GM21526 (cell line): ENCODE data around the gene TUBA1B.
"Not testable (repeated sequence)": the region's sequence is repeated elsewhere in the genome, so short reads cannot be mapped to it uniquely, and the experiment has no call there.

ENCODE experiments used
- ATAC-seq: cut with Tn5 transposase; IDR thresholded peaks from one replicate; pipeline ENCODE4 v1.9.1; 2021; ENCODE audit warnings: moderate library complexity; ENCODE audit not compliant: unreplicated experiment, low FRiP score

The TUBA1B gene

DNA sequence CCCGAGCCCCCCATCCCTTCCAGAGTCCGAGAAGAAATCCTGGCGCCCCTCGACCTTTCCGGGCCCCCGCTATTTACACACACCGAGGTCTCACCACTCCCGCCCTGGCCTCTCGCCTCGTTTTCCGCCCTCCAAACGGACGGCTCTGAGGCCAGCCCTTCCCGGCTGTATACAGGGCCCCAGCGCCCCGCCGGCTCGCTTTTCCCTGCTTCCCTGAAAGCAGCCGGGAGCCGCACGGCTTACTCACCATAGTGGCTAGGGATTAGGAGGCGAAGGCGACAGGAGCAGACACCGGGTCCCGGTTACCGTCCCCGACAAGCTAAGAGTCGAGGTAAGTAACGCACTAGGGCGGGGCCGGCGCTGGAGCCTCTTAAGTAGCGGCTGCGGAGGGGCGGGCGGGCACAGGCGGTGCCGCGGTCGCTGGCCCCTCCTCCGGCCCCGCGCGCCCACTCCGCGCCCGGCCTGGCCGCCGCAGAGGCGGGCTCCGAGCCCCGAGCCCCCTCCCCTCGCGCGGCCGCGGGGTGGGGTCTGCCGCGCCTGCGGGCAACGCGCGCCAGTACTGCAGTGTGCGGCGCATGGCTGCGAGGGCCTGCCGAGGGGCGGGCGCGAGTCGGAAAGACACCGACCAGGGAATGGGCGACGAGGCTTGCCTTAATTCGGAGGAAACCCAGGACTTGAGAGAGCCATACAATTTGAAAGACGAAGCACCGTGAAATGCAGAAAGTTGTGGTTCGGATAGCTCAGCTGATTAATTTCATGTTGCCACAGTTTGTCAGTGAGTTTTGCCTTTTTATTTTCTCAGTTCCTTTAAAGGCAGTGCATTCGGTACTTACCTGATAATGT is at the start of gene TUBA1B:
Gene TUBA1B (minus strand): TSS at position 345 of the 843 bp plus-strand sequence. CDS start 95 bp downstream, at position 250.
- ATAC-seq, result peak; percentile 66

DNA sequence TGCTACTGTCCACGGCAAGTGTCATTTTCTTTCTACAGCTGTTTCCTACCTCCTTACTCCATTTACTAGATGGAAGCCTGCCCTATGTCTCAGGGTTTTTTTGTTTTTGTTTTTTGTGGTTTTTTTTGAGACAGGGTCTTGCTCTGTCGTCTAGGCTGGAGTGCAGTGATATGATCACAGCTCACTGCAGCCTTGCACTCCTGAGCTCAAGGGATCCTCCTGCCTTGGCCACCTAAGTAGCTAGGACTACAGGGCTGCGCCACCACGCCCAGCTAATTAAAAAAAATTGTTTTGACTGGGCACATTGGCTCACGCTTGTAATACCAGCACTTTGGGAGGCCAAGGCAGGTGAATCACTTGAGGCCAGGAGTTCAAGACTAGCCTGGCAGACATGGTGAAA is 43.0 kb upstream of the TUBA1B start:
- ATAC-seq, result no peak

DNA sequence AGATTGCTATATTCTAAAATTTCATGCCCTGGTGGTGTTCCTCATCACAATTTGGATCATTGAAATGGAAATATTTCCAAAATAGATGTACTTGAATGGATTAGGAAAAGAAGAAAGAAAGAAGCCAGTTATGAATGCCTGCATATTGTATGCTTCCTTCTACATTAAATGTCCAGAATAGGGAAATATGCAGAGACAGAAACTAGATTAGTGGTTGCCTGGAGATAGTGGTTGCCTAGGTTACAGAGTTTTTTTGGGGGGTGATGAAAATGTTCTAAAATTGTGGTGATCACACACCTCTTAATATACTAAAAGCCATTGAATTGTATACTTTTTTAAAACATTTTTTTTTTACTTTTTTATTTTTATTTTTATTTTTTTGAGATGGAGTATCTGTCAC is 39.7 kb upstream of the TUBA1B start:
- no peak for ATAC-seq

DNA sequence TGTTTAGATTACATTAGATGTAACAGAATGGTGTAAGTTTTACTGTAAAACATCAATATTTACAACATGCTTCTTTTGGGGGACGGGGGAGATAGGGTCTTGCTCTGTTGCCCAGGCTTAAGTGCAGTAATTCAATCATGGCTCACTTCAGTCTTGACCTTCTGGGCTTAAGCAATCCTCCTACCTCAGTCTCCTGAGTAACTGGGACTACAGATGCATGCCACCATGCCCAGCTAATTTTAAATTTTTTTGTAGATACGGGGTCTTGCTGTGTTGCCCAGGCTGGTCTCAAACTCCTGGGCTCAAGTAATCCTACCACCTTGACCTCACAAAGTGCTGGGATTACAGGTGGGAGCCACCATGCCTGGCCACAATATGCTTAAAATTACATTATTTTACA is 33.9 kb upstream of the TUBA1B start:
- no peak for ATAC-seq

DNA sequence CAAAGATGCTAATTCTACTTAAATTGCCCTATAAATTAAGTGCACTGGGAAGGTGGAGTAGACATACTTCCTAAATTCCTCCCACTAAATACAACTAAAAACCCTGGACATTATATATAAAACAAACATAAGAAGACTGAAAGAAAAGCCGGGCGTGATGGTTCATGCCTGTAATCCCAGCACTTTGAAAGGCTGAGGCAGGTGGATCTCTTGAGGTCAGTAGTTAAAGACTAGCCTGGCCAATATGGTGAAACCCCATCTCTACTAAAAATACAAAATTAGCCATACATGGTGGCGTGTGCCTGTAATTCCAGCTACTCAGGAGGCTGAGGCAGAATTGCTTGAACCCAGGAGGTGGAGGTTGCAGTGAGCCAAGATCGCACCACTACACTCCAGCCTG is 30.7 kb upstream of the TUBA1B start:
- ATAC-seq, result not testable (repeated sequence)

DNA sequence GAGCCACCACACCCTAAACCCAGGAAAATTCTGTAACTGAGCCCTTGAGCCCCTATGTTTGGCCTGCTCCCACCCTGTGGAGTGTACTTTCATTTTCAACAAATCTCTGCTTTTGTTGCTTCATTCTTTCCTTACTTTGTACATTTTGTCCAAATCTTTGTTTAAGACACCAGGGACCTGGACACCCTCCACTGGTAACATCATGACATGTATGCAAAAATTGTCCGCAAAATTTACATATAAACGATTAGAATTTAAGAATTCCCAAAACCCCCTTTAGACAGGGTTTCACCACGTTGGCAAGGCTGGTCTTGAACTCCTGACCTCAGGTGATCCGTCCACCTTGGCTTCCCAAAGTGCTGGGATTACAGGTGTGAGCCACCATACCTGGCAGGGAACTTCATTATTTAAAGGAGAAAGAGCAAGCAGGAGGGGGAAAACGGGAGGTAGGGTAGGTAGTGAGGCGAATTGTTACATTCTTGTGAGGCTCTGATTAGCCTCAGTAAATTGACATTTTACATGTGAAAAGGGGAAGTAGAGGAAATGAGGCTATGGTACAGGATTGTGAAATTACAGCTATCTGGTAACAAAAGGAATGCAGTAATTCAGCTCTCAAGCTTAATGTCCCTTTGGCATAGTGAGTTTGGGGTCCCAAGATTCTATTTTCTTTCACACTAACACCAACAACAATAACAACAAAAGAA is 30.0 kb upstream of the TUBA1B start:
- no peak for ATAC-seq

DNA sequence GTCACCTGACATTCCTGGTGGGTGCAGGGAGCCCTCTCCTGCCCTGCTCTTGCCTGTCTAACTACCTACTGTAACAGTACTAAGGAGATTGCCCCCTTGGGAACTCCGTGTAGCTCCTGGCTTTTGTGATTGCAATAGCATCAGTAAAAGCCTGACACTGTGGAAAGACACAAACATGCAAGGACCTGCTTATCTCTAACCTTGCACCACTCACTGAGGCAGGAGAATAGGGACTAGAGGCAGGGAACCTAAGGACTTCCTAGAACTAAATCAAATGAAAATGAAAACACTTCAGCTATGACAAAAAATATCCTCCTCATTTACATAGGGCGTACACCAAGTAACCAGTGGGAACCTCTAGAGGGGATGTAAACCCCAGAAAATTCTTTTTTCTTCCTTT is 29.2 kb upstream of the TUBA1B start:
- ATAC-seq, result no peak

DNA sequence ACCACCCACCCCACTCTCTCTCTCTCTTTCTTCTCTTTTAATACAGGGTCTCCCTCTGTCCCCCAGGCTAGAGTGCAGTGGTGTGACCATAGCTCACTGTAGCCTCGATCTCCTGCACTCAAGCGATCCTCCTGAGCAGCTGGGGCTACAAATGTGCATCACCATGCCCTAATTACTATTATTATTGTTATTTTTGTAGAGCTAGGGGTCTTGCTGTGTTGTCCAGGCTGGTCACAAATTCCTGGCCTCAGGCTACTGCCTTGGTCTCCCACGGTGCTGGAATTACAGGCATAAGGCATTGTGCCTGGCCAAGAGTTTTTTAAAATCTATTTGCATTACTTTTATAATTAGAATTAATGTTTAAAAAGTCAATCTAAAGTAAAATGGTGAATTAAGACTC is 23.0 kb upstream of the TUBA1B start:
- no peak for ATAC-seq

DNA sequence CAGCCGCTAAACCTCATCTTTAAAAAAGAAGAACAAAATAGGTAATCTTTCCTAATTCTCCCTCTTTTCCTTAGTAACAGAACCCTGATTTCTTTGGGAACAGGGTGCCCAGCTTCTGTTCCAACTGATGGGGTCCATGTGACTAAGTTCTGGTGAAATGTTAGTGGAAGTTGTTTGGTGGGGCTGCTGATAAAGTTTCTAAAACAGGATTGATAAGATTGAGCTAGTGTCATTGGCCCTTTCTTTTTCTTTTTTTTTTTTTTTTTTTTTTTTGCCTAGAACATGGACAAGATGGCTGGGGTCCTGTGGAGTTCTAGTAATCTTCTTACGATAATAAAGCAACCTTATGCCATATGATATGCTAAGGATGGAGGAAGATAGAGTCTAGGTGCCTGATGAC is 16.2 kb upstream of the TUBA1B start:
- ATAC-seq, result no peak

DNA sequence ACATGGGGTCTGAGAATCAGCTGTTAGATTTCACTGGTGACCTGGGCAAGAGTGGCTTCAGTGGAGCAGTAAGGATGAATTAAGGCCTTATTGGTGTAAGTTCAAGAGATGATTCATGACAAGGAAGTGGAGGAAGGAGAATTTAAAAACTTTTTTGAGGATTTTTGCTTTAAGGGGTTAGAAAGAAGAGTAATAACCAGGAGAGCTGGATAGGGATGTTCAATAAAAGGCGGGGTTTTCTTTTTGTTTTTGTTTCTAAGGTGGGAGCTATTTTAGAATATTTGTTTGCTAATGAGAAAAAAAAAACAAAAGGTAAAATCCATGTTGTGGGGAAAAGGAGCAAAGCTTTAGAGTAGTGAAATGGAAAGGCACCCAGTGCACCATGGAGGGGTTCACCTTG is 15.2 kb upstream of the TUBA1B start:
- no peak for ATAC-seq

DNA sequence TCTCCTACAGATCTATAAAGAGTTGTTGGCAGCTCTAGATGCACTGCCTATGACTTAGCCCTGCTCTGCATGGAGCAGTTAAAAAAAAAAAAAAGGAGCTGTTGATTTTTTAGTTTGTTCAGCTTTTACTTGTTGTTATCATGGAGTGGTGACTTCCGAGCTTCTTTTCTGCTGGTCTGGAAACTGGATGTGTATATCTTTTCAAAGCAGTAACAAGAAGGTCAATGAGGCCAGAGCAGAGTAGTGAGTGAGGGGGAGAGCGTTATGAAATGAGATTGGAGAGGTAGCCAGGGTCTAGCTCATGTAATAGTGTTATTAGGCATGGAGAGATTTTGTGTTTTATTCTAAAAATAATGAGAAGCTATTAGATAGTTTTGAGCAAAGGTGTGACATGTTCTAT is 13.2 kb upstream of the TUBA1B start:
- no peak for ATAC-seq

DNA sequence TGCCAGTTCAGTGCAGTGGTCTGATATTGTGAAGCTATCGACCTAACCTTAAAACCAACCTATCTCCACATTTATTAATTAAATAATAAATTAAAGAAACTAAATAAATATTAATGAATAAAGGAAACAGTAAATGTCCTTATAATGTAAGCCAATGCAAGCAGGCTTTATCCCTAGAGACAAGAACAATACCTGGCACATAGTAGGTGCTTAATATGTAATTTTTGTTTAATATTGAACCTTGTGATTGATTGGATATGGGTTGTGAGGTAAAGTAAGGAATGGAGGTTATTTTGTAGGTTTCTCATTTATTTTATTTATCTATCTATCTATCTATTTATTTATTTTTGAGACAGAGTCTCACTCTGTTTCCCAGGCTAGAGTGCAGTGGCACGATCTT is 7.8 kb upstream of the TUBA1B start:
- no peak for ATAC-seq

DNA sequence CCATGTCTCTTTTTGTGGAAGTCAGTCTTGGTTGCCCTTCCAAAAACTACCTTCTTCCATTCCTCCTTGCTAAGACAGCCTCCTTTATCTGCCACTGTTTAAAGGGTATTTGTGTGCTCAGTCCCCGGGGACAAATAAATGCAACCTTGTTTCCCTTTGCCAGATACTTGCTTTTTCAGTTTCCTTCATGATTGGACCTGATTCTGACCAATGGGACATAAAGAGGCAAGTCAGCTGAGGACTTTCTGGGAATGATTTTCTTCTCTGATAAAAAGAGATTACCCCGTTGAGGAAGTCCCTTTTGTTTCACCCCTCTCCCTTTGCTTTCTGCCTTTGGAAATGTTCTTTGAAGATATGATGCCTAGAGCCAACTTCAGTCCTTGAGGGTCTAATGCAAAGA is 7.4 kb upstream of the TUBA1B start:
- ATAC-seq, result no peak

DNA sequence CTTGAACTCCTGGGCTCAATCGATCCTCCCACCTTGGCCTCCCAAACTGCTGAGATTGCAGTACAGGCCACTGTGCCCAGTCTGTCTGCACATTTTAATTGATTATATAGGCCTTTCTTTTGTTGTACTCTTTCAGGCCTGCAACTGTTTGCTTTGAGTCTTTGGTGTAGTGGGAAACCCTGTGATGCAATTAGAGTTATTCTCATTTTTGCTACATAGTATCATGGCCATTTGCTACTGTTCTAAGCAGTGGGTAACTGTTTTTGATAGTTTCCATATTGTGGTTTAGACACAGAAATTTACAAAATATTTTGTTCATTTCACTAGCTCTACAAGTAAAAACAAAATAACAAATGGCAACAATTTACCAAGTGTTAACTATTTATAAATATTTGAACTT is 6.3 kb upstream of the TUBA1B start:
- no peak for ATAC-seq

DNA sequence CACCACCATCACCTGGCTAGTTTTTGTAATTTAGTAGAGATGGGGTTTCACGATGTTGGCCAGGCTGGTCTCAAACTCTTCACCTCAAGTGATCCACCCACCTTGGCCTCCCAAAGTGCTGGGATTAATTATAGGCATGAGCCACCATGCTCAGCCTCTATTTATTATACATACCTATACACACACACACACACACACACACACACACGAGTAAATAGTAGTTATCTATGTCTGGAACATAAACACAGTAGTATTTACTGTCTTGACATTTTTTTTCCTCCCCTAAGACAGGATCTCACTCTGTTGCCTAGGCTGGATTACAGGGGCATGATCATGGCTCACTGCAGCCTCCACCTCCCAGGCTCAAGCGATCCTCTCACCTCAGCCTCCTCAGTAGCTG is 5.8 kb upstream of the TUBA1B start:
- not testable (repeated sequence) for ATAC-seq

DNA sequence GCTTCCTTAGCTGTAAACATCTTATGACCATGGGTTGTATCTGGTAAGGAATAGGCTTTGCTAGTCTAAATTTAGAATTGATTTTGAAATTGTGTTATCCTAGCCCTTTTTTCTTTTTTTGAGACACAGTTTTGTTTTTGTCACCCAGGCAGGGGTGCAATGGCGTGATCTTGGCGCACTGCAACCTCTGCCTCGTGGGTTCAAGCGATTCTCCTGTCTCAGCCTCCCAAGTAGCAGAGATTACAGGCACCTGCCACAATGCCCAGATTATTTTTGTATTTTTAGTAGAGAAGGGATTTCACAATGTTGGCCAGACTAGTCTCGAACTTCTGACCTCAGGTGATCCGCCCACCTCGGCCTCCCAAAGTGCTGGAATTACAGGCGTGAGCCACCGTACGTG is 2.4 kb upstream of the TUBA1B start:
- no peak for ATAC-seq

DNA sequence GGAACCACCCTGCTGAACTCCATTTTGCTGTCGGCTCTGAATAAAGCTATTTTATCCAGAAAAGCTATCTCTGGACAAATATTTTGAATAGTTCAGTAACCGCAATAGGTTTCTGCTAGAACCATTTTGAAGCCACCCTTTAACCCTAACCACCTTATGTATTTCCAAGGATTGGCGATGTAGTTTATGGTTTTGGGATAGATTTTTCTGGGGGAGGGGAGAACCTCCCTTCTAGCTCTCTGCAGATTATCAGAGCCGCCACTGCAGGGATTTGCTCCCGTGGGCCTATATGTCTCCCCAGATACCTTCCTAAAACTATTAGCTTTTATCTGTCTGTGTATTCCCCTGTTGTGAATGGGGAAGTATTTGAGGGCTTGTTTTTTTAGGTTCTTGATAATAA is 1.8 kb upstream of the TUBA1B start:
- ATAC-seq, result no peak

DNA sequence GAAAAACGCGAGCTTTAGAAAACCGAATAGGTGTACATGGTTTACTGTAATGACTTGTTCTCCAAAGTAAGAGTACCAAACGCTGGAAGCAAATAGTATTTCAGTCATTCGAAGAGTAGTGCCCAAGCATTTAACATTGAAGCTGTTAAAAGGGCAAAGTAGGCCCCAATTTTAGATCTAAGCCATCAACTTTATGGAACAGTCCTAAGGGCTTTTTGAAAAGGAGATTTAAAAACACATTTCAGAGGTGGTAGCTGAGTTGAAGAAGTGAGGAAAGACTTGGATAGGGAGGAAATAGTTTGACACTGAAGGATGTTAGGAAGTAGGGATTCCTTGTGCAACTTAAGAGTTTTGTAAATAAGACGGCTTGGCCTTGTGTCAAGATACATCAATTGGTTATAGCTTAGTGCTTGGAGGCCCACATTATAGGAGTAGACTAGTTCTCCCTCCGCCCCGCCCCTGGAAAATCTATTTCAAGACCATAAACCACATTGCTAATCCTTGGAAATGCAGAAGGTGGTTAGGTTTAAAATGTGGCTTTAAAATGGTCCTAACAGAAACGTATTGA is 783 bp upstream of the TUBA1B start:
- no peak for ATAC-seq

DNA sequence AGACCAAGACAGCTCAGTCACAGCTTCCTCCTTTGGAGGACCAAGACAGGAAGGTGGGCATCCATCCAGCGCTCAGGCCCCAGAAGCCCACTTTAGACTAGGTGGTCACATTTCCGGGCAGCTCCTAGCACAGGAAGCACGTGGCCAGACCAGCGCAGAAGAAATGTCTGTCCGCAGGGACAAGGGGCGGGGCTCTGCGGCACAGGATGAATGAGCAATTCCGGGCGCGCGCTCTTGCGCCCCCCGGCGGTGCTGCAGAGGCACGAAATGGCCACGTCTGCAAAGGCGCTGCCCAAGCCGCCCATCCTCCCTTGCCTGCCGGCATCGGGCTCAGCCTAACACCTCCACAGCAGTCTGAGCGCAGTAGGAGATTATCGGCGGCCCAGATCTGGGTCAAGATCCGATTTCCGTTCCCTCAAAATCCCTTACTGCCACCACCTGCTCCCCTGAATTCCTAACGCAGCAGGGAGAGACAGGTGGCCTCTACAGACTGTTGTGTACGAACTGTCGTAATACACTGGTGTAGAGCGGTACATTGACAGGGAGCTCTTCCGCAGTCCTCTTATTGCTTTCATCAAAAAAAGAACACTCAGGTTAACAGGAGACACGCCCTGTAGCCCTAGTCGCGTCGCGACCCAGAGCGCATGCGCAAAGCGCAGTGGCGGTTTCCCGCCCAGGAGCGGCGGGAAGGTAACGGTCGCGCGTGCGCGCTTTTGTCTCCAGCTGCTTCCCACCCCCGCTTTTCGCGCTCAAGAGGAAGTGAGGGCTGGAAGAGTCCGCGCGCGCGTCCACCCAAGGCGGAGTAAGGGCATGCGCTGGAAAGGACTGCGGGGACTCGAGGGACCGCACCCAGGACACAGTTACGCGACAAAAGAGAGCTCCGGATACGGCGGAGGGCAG is 794 bp downstream of the TUBA1B start:
- ATAC-seq, result peak; percentile 50

DNA sequence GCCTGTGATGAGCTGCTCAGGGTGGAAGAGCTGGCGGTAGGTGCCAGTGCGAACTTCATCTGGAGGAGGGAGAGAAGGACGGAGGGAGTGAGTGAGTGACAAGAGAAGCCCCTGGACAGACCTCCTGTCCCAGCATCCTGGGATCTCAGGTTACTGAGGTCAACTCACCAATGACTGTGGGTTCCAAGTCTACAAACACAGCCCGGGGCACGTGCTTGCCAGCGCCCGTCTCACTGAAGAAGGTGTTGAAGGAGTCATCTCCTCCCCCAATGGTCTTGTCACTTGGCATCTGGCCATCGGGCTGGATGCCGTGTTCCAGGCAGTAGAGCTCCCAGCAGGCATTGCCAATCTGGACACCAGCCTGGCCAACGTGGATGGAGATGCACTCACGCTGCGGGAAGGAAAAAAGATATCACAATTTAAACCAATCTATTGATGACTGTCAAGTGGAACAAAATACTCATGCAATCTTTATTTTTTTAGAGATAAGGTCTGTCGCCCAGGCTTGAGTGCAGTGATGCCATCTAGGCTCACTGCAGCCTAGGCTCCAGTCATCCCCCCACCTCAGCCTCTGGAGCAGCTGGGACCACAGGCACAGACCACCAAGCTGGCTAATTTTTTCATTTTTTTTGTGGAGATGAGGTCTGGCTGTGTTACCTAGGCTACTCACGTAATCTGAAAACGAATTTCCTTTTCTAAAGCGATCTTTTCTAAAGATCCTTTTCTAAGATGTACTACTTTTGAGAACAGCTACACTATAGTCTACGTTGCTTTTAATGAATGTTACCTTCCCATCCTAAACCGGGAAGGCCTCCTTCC is 1.7 kb downstream of the TUBA1B start:
- no peak for ATAC-seq
